Measurements from ENCODE around the gene VAPA. TPM values are rescaled to one million over a fixed set of nuclear protein-coding genes. Genes with fewer than 3 reads are reported as not detected.

Gene VAPA
- total and polyA plus RNA-seq, 2 donors (not counting 1 experiment from before 2014, with no cell fraction given) = 47.7 to 109 TPM

- Histone ChIP-seq H4K20me1 (ENCODE audit: control insufficient read depth, insufficient read depth, low read length, poor library complexity, severe bottlenecking) (peaks cover 3% of the 10 kb centered on the region), H3K4me3 (ENCODE audit: control extremely low read depth in 1 of 5, extremely low read depth in 1 of 5, insufficient read depth in 1 of 5, low read depth in 2 of 5, low read length in 4 of 5) (no peak overlapping the region), H3K79me2 (ENCODE audit: control insufficient read depth, insufficient read depth, low read length) (no peaks in the 10 kb centered on the region), H3K36me3 (replicated peaks in 1 of 2; ENCODE audit: control extremely low read depth in 1 of 2, control insufficient read depth in 1 of 2, extremely low read depth in 1 of 2, insufficient read depth in 2 of 2, low read length in 1 of 2) (peaks cover 14 to 49% of the 10 kb centered on the region in 2 experiments), H3K9ac (ENCODE audit: low read length) (no peak overlapping the region), H3K4me2 (replicated peaks; ENCODE audit: low read depth, low read length, poor library complexity, severe bottlenecking) (no peak overlapping the region), H3K9me3 (ENCODE audit: control extremely low read depth in 1 of 3, control insufficient read depth in 2 of 3, insufficient read depth in 1 of 3, low read length in 2 of 3) (no peaks in the 10 kb centered on the region), H2AFZ (ENCODE audit: insufficient read depth, low read depth, low read length, poor library complexity, severe bottlenecking) (no peak overlapping the region), H3K4me1 (ENCODE audit: control insufficient read depth in 2 of 2, insufficient read depth in 2 of 2, low read length in 2 of 2) (no peaks in the 10 kb centered on the region), H3K27ac (ENCODE audit: low read length in 2 of 2) (no peak overlapping the region), H3K27me3 (replicated peaks in 1 of 4; ENCODE audit: control extremely low read depth in 1 of 4, control insufficient read depth in 3 of 4, insufficient read depth in 4 of 4, low read length in 3 of 4) (no peaks in the 10 kb centered on the region)
- ATAC-seq (ENCODE audit: low read depth) = no peak
- Mint-ChIP-seq H3K9me3 (ENCODE audit: insufficient read depth) (no peaks in the 10 kb centered on the region), H3K27ac (no peak overlapping the region), H3K27me3 (no peaks in the 10 kb centered on the region), H3K4me1 (no peaks in the 10 kb centered on the region), H3K4me3 (no peak overlapping the region)
- no peak for TF ChIP-seq CTCF (IDR thresholded peaks at IDR 0.05)
- TF ChIP-seq EZH2 (IDR thresholded peaks at IDR 0.05; ENCODE audit: borderline replicate concordance, insufficient read depth, low read depth, low read length, poor library complexity, severe bottlenecking) = no peak
- ChIA-PET CTCF (no interaction called here), POLR2A (no interaction called here)
- DNase-seq = no peak
- WGBS (ENCODE audit: insufficient coverage) = 96% methylated on average over 2 of the region's 4 CpGs
- intact Hi-C loops (cut with micrococcal nuclease) = no loop called here
These were observed 29.5 kb downstream of the VAPA start for GRCh38 chr18:9943311-9943710.

- H3K36me3 ChIP-seq (replicated peaks in 1 of 2; ENCODE audit: control extremely low read depth in 1 of 2, control insufficient read depth in 1 of 2, extremely low read depth in 1 of 2, insufficient read depth in 2 of 2, low read length in 1 of 2) = peaks cover 11 to 44% of the 10 kb centered on the region in 2 experiments
These were observed 31.0 kb downstream of the VAPA start for GRCh38 chr18:9944805-9945204.

More at GRCh38 chr18:9944805-9945204, 31.0 kb downstream of the VAPA start:
- intact Hi-C loops (cut with micrococcal nuclease) = no loop called here
- Histone ChIP-seq H2AFZ (ENCODE audit: insufficient read depth, low read depth, low read length, poor library complexity, severe bottlenecking) (no peak overlapping the region), H3K4me3 (ENCODE audit: control extremely low read depth in 1 of 5, extremely low read depth in 1 of 5, insufficient read depth in 1 of 5, low read depth in 2 of 5, low read length in 4 of 5) (no peak overlapping the region), H3K4me2 (replicated peaks; ENCODE audit: low read depth, low read length, poor library complexity, severe bottlenecking) (no peak overlapping the region), H3K27ac (ENCODE audit: low read length in 2 of 2) (no peak overlapping the region), H3K9ac (ENCODE audit: low read length) (no peak overlapping the region), H3K9me3 (ENCODE audit: control extremely low read depth in 1 of 3, control insufficient read depth in 2 of 3, insufficient read depth in 1 of 3, low read length in 2 of 3) (no peaks in the 10 kb centered on the region), H3K4me1 (ENCODE audit: control insufficient read depth in 2 of 2, insufficient read depth in 2 of 2, low read length in 2 of 2) (no peaks in the 10 kb centered on the region), H3K79me2 (ENCODE audit: control insufficient read depth, insufficient read depth, low read length) (no peaks in the 10 kb centered on the region), H4K20me1 (ENCODE audit: control insufficient read depth, insufficient read depth, low read length, poor library complexity, severe bottlenecking) (peaks cover 3% of the 10 kb centered on the region), H3K27me3 (replicated peaks in 1 of 4; ENCODE audit: control extremely low read depth in 1 of 4, control insufficient read depth in 3 of 4, insufficient read depth in 4 of 4, low read length in 3 of 4) (no peaks in the 10 kb centered on the region)
- no CpG with 5 or more reads among the region's 3 CpGs for WGBS (ENCODE audit: insufficient coverage)
- no peak overlapping the region for H3K4me3 Mint-ChIP-seq
- TF ChIP-seq EZH2 (IDR thresholded peaks at IDR 0.05; ENCODE audit: borderline replicate concordance, insufficient read depth, low read depth, low read length, poor library complexity, severe bottlenecking) (no peak), CTCF (IDR thresholded peaks at IDR 0.05) (no peak)
- DNase-seq (no peak), ATAC-seq (ENCODE audit: low read depth) (no peak)
- H3K27ac Mint-ChIP-seq = no peak overlapping the region
- ChIA-PET CTCF (no interaction called here), POLR2A (no interaction called here)
- H3K4me1 Mint-ChIP-seq = no peaks in the 10 kb centered on the region
- H3K27me3 Mint-ChIP-seq = no peaks in the 10 kb centered on the region
- H3K9me3 Mint-ChIP-seq (ENCODE audit: insufficient read depth) = no peaks in the 10 kb centered on the region

Measured in B cell (primary cell).